Upper lobe of left lung (tissue), 6 donors: ENCODE results near the gene EYS. TPM values are rescaled to one million over a fixed set of nuclear protein-coding genes. Genes with fewer than 3 reads are reported as not detected.

Experiments used
- ATAC-seq, 2 donors: fragments of 200-7000 bp; cut with Tn5 transposase; one replicate each; pipeline ENCODE4 v1.9.1; 2022; ENCODE audit warnings: mild to moderate bottlenecking in 2 of 2, moderate library complexity in 2 of 2; ENCODE audit not compliant: low FRiP score in 2 of 2
- DNase-seq, 2 donors: peaks; one replicate each; pipeline ENCODE4 v3.0.0-alpha.2; 2019 to 2020
- H3K27ac ChIP-seq, 4 donors: fragments of 200-600 bp; sonication (generic); one replicate each; pipeline ENCODE4 v1.5.1; 2016 to 2019
- H3K27me3 ChIP-seq, 4 donors: fragments of 200-600 bp; sonication (generic); one replicate each; pipeline ENCODE4 v1.5.1; 2017 to 2019
- H3K36me3 ChIP-seq, 4 donors: fragments of 200-600 bp; sonication (generic); one replicate each; pipeline ENCODE4 v1.5.1; 2016 to 2019
- H3K4me1 ChIP-seq, 4 donors: fragments of 200-600 bp; sonication (generic); one replicate each; pipeline ENCODE4 v1.5.1; 2018 to 2019
- H3K4me3 ChIP-seq, 4 donors: fragments of 200-600 bp; sonication (generic); one replicate each; pipeline ENCODE4 v1.5.1; 2017 to 2019; ENCODE audit warnings: mild to moderate bottlenecking in 2 of 4, moderate library complexity in 1 of 4
- H3K9me3 ChIP-seq, 4 donors: fragments of 200-600 bp; sonication (generic); one replicate each; pipeline ENCODE4 v1.5.1; 2018 to 2019
- EP300 ChIP-seq, 4 donors: sonication (generic); formaldehyde crosslinking; IDR thresholded peaks; one replicate each; pipeline ENCODE4 v1.5.1; 2017; ENCODE audit warnings: antibody characterized with exemption in 4 of 4, control low read depth in 2 of 4
- POLR2A ChIP-seq, 4 donors: fragments of 450-650 bp; IDR thresholded peaks; one replicate each; pipeline ENCODE4 v1.5.1; 2016 to 2017; ENCODE audit warnings: antibody characterized with exemption in 4 of 4, mild to moderate bottlenecking in 2 of 4
- POLR2AphosphoS5 ChIP-seq, 2 donors: sonication (generic); formaldehyde crosslinking; IDR thresholded peaks; one replicate each; pipeline ENCODE4 v1.5.1; 2017; ENCODE audit warnings: antibody characterized with exemption in 2 of 2
- WGBS, 2 donors: methylation state at CpG; one replicate each; pipeline ENCODE4 v1.1.5; 2017 to 2018; 5-methylcytosine and 5-hydroxymethylcytosine counted together
- total RNA-seq, 6 donors: library from RNA; depleted of rRNA in 4 of 6; stranded (reverse); fragments of >200 nt in 4 of 6; gene quantifications; one replicate each; pipeline versions ENCODE4 v1.1.0 to v1.2.1, GENCODE V29; 2016 to 2021
- TF ChIP-seq, protein P1 (sequence below), 6 experiments: fragments of 450-650 bp in 4 of 6; fragments of 200-600 bp in 2 of 6; sonication (generic) in 2 of 6; IDR thresholded peaks; one replicate each; pipeline ENCODE4 v1.5.1; 2016 to 2019; ENCODE audit warnings: antibody characterized with exemption in 6 of 6
- donor health status: DM: no; HTN: no; CAD: no; lungs with moderate emphysema.
- donor health status: DM: no; HTN: yes; CAD: no; lungs with severe emphysema.

EYS gene
- total RNA-seq, 6 donors from 2014 or later = under 0.01 to 0.46 (median 0.28) TPM; not detected in 2

DNA sequence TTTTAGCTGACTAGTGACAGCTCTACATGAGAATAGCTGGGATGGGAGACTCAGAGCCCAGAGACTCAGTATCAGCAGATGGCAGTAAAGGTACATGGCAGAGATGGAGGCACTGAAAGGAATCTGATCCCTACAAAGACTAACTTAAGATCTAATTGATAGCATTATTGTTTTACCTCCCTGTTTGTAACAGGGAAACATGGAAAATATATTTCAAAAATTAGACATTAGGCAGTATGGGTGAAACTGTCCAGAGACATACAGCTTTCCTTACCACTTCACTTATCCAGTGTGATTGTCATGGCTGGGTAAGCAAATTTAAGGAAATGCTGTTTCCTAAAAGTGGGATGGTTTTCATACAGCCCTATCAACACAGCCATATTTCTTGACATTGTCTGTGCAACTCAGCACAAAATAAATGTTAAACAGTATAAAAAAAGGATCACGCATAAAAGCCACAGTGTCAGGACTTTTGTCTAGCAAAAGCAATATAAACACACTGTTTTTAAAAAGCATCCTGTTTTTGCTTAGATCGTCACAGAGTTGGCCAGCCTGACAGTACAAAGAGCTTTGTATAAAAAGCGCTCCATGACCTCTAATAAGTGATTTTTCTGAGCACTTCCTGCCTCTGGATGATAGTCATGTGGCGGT, 1694.5 kb downstream of the EYS start:
- TF ChIP-seq POLR2AphosphoS5 (IDR thresholded peaks at IDR 0.05) = no peak
- TF ChIP-seq POLR2A (IDR thresholded peaks at IDR 0.05) = no peak
- TF ChIP-seq, protein P1, sequence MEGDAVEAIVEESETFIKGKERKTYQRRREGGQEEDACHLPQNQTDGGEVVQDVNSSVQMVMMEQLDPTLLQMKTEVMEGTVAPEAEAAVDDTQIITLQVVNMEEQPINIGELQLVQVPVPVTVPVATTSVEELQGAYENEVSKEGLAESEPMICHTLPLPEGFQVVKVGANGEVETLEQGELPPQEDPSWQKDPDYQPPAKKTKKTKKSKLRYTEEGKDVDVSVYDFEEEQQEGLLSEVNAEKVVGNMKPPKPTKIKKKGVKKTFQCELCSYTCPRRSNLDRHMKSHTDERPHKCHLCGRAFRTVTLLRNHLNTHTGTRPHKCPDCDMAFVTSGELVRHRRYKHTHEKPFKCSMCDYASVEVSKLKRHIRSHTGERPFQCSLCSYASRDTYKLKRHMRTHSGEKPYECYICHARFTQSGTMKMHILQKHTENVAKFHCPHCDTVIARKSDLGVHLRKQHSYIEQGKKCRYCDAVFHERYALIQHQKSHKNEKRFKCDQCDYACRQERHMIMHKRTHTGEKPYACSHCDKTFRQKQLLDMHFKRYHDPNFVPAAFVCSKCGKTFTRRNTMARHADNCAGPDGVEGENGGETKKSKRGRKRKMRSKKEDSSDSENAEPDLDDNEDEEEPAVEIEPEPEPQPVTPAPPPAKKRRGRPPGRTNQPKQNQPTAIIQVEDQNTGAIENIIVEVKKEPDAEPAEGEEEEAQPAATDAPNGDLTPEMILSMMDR (IDR thresholded peaks at IDR 0.05) = peak in 2 of 6 experiments; percentile 11 to 14

DNA sequence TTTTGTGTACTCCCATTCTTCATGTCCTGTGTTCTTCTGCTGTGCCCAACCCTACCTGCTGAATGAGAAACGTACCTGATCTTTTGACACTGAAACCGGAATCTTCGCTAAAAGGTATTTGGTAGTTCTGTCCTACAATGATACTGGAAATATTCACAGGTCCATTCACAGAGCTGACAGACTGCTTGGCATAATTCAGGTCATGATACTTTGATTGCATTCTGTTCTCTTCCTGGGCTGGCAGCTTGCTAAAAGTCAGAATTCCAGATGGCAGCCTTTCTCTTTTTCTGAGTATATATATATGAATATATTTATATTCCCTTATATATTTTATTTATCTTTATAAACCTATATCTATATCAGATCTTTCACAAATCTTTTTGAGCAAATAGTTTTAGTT, 1696.4 kb downstream of the EYS start:
- no peak for DNase-seq
- WGBS, 2 donors = 89% methylated on average over 3 of the region's 3 CpGs
- TF ChIP-seq EP300 (IDR thresholded peaks at IDR 0.05) = no peak
- no peak for TF ChIP-seq POLR2AphosphoS5 (IDR thresholded peaks at IDR 0.05)
- TF ChIP-seq, protein P1 (IDR thresholded peaks at IDR 0.05) = no peak
- TF ChIP-seq POLR2A (IDR thresholded peaks at IDR 0.05) = no peak
- ATAC-seq = no peak
- H3K4me3 ChIP-seq = no peak overlapping the region
- no peaks in the 10 kb centered on the region for H3K4me1 ChIP-seq
- no peaks in the 10 kb centered on the region for H3K9me3 ChIP-seq
- no peak overlapping the region for H3K27ac ChIP-seq
- H3K27me3 ChIP-seq = no peaks in the 10 kb centered on the region
- H3K36me3 ChIP-seq = no peaks in the 10 kb centered on the region

More for the DNA sequence above, 1694.5 kb downstream of the EYS start:
- WGBS, 2 donors = 55 to 57% methylated on average over 4 of the region's 4 CpGs
- H3K27ac ChIP-seq = no peak overlapping the region
- H3K27me3 ChIP-seq = no peaks in the 10 kb centered on the region
- ATAC-seq = no peak
- H3K9me3 ChIP-seq = no peaks in the 10 kb centered on the region
- H3K4me3 ChIP-seq = no peak overlapping the region
- DNase-seq = no peak
- H3K4me1 ChIP-seq = no peaks in the 10 kb centered on the region
- H3K36me3 ChIP-seq = no peaks in the 10 kb centered on the region

DNA sequence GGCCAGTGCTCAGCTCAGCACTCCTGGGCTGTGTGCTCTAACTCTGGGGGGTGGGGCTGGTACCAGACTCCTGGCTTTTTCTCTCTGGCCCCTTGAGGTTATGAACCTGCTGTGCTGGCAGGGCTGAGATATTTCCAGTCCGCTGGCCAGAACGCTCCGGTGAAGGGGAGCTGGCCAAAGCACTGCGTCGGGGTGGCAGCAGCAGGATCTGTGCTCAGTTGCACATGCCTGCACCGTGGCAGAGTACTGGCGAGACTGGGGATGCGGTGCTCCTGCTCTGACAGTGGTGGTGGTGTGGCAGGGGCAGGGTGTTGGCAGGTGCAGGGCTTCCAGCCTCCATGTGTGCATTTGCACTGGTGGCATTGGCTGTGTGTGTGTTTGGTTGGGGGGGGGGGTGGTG, 1697.0 kb downstream of the EYS start:
- 87% methylated on average over 8 of the region's 8 CpGs for WGBS, 2 donors

DNA sequence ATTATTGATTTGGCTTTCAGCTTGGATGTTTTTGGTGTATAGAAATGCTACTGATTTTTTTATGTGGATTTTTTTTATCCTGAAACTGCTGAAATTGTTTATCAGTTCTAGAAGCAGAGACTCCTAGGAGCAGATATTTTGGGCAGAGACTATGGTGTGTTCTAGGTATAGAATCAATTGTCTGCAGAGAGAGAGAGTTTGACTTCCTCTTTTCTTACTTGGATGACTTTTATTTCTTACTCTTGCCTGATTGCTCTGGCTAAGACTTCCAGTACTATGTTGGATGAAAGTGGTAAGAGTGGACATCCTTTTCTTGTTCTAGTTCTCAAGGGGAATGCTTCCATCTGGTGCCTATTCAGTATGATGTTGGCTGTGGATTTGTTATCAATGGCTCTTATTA, 1700.8 kb downstream of the EYS start:
- Histone ChIP-seq H3K4me3 (no peak overlapping the region), H3K4me1 (no peaks in the 10 kb centered on the region), H3K9me3 (no peaks in the 10 kb centered on the region), H3K36me3 (no peaks in the 10 kb centered on the region), H3K27ac (no peak overlapping the region), H3K27me3 (no peaks in the 10 kb centered on the region)
- no peak for TF ChIP-seq EP300 (IDR thresholded peaks at IDR 0.05)
- TF ChIP-seq, protein P1 (IDR thresholded peaks at IDR 0.05) = no peak
- TF ChIP-seq POLR2A (IDR thresholded peaks at IDR 0.05) = no peak
- no peak for TF ChIP-seq POLR2AphosphoS5 (IDR thresholded peaks at IDR 0.05)
- ATAC-seq (no peak), DNase-seq (no peak)

More for the DNA sequence above, 1697.0 kb downstream of the EYS start:
- ATAC-seq (no peak), DNase-seq (peak in 1 of 2 donors; percentile 22)
- Histone ChIP-seq H3K27ac (no peak overlapping the region), H3K36me3 (no peaks in the 10 kb centered on the region), H3K4me1 (no peaks in the 10 kb centered on the region), H3K27me3 (no peaks in the 10 kb centered on the region), H3K9me3 (no peaks in the 10 kb centered on the region), H3K4me3 (no peak overlapping the region)
- no peak for TF ChIP-seq POLR2AphosphoS5 (IDR thresholded peaks at IDR 0.05)
- no peak for TF ChIP-seq POLR2A (IDR thresholded peaks at IDR 0.05)
- TF ChIP-seq EP300 (IDR thresholded peaks at IDR 0.05) = no peak
- TF ChIP-seq, protein P1 (IDR thresholded peaks at IDR 0.05) = no peak
